HepG2 (cell line): Measurements from ENCODE around the gene YKT6. TPM values are rescaled to one million over a fixed set of nuclear protein-coding genes. Genes with fewer than 3 reads are reported as not detected.

Source experiments
- ATAC-seq: fragments of 200-7000 bp; cut with Tn5 transposase; 3 replicates; pipeline ENCODE4 v1.9.1; 2020; ENCODE audit warnings: mild to moderate bottlenecking, moderate library complexity
- BruUV-seq: library from RNA; stranded (reverse); fragments of 400-500 nt; replicated peaks from 2 replicates; lab custom pipeline; 2021; lab: Mats Ljungman, UMichigan
- CTCF ChIA-PET: fragments of 300-600 bp; formaldehyde crosslinking; extraction: SDS; loops from one replicate; lab custom pipeline; 2021; ENCODE audit warnings: low total read pairs, inconsistent platforms, low intra/inter-chr PET ratio; lab: Yijun Ruan, JAX
- POLR2A ChIA-PET: fragments of 350-600 bp; sonication (Branson Sonifier 250); formaldehyde crosslinking; loops from one replicate; lab custom pipeline; 2020; ENCODE audit warnings: antibody characterized with exemption, inconsistent platforms; lab: Yijun Ruan, JAX
- DNase-seq: peaks from one replicate; pipeline ENCODE4 v3.0.0-alpha.2; 2015; ENCODE audit warnings: low spot score
- FAIRE-seq: peaks from 3 replicates; lab custom pipeline; 2011; peaks lifted over from hg19 to GRCh38; lab: Jason Lieb, UNC
- H2AFZ ChIP-seq: one replicate; pipeline ENCODE4 v1.6.1; 2011; ENCODE audit warnings: low read length, inconsistent platforms
- H3K27ac ChIP-seq: fragments of 300-600 bp; 3 replicates; pipeline ENCODE4 v1.8.0; 2011; ENCODE audit warnings: mixed run types, mild to moderate bottlenecking, mixed read lengths, low read length, inconsistent platforms; ENCODE audit not compliant: insufficient read depth; ENCODE audit errors: extremely low read length
- H3K27me3 ChIP-seq, 2 experiments: fragments of 200-600 bp in 1 of 2; 2 replicates in 1 of 2; 3 replicates in 1 of 2; pipeline versions ENCODE4 v1.6.0 to v1.8.0; 2011; ENCODE audit warnings: low read length in 2 of 2, mild to moderate bottlenecking in 2 of 2, moderate library complexity in 2 of 2, inconsistent platforms in 1 of 2; ENCODE audit not compliant: insufficient read depth in 2 of 2, control insufficient read depth in 1 of 2
- H3K36me3 ChIP-seq, 2 experiments: fragments of 200-600 bp in 1 of 2; replicated peaks in 1 of 2; 2 replicates in 1 of 2; 3 replicates in 1 of 2; pipeline versions ENCODE4 v1.5.1 to v1.8.0; 2011; ENCODE audit warnings: low read length in 2 of 2, inconsistent platforms in 1 of 2; ENCODE audit not compliant: insufficient read depth in 2 of 2, control insufficient read depth in 1 of 2
- H3K4me1 ChIP-seq: 2 replicates; pipeline ENCODE4 v1.5.1; 2012; ENCODE audit warnings: low read length, inconsistent platforms; ENCODE audit not compliant: insufficient read depth
- H3K4me2 ChIP-seq: 2 replicates; pipeline ENCODE4 v1.6.0; 2011; ENCODE audit warnings: low read depth, low read length, inconsistent platforms
- H3K4me3 ChIP-seq, 3 experiments: fragments of 200-600 bp in 1 of 3; sonication (generic), shearing (Covaris generic) in 1 of 3; replicated peaks in 1 of 3; 2 replicates each; pipeline ENCODE4 v1.5.1; 2011 to 2016; ENCODE audit warnings: low read length in 3 of 3, inconsistent platforms in 2 of 3, low read depth in 2 of 3, mild to moderate bottlenecking in 2 of 3, control low read depth in 1 of 3, mixed read lengths in 1 of 3; ENCODE audit not compliant: insufficient read depth in 1 of 3
- H3K79me2 ChIP-seq: one replicate; pipeline ENCODE4 v1.6.1; 2011; ENCODE audit warnings: low read length, inconsistent platforms; ENCODE audit not compliant: insufficient read depth
- H3K9ac ChIP-seq: 2 replicates; pipeline ENCODE4 v1.6.0; 2011; ENCODE audit warnings: mild to moderate bottlenecking, low read depth, low read length, inconsistent platforms; ENCODE audit not compliant: insufficient read depth
- H3K9me3 ChIP-seq: 2 replicates; pipeline ENCODE4 v1.5.1; 2012; ENCODE audit warnings: mild to moderate bottlenecking, low read length
- H4K20me1 ChIP-seq: 2 replicates; pipeline ENCODE4 v1.6.0; 2011; ENCODE audit warnings: inconsistent platforms, mild to moderate bottlenecking, low read length, moderate library complexity; ENCODE audit not compliant: insufficient read depth
- AGO1 ChIP-seq: fragments of 200-400 bp; formaldehyde crosslinking; IDR thresholded peaks from 2 replicates; pipeline ENCODE4 v1.6.1; 2017; ENCODE audit warnings: mild to moderate bottlenecking, low read depth, low read length, moderate library complexity; ENCODE audit not compliant: poor library complexity, severe bottlenecking
- ATAD3A ChIP-seq: sonication (generic); formaldehyde crosslinking; IDR thresholded peaks from 2 replicates; pipeline ENCODE4 v1.4.0; 2020; ENCODE audit warnings: missing genetic modification reagents
- ISX ChIP-seq: sonication (generic); formaldehyde crosslinking; conservative IDR thresholded peaks from 2 replicates; pipeline ENCODE4 v1.5.0; 2020; ENCODE audit warnings: missing genetic modification reagents
- KLF13 ChIP-seq: sonication (generic); formaldehyde crosslinking; IDR thresholded peaks from 2 replicates; pipeline ENCODE4 v1.4.0; 2020; ENCODE audit warnings: mild to moderate bottlenecking, missing genetic modification reagents
- SNRNP70 ChIP-seq: fragments of 200-400 bp; formaldehyde crosslinking; IDR thresholded peaks from 2 replicates; pipeline ENCODE4 v1.6.1; 2017; ENCODE audit warnings: mild to moderate bottlenecking, low read depth, low read length, moderate library complexity
- TP53 ChIP-seq: sonication (generic); formaldehyde crosslinking; conservative IDR thresholded peaks from 2 replicates; pipeline ENCODE4 v1.4.0; 2020; ENCODE audit warnings: missing genetic modification reagents
- ZNF768 ChIP-seq: sonication (generic); formaldehyde crosslinking; IDR thresholded peaks from 2 replicates; pipeline ENCODE4 v1.4.0; 2020; ENCODE audit warnings: missing genetic modification reagents
- ZNF773 ChIP-seq: sonication (generic); formaldehyde crosslinking; IDR thresholded peaks from 2 replicates; pipeline ENCODE4 v1.4.0; 2020; ENCODE audit warnings: missing genetic modification reagents, borderline replicate concordance
- WGBS: methylation state at CpG from one replicate; pipeline ENCODE4 v1.1.6; 2017; ENCODE audit warnings: low lambda C conversion rate; 5-methylcytosine and 5-hydroxymethylcytosine counted together
- in situ Hi-C: cut with HindIII; loops from 2 replicates; pipeline ENCODE4 v1.10.0; 2017; ENCODE audit warnings: low pct_unique_long_range_greater_than_20kb; ENCODE audit not compliant: extremely low pct_ligation_motif_present
- intact Hi-C: fragments of 100-400 bp; cut with micrococcal nuclease; formaldehyde crosslinking; loops from one replicate; pipeline ENCODE4 v1.10.0; 2022; ENCODE audit not compliant: unreplicated experiment
- polyA plus RNA-seq, 8 experiments: library from polyadenylated mRNA; depleted of rRNA in 3 of 8; stranded (reverse) in 7 of 8; unstranded in 1 of 8; fragments of >200 nt; fragmentation: Illumina TruSeq in 4 of 8; extraction: Trizol in 4 of 8; gene quantifications; 2 replicates each; pipeline versions ENCODE4 v1.2.1 to v1.2.3, GENCODE V29; 2011 to 2016; ENCODE audit warnings: low read depth in 4 of 8, missing spikeins in 1 of 8, mixed read lengths in 1 of 8; ENCODE audit not compliant: insufficient read depth in 1 of 8
- total RNA-seq, 5 experiments: library from RNA; depleted of rRNA; stranded (reverse); fragments of >200 nt; fragmentation: Illumina TruSeq; extraction: Trizol; gene quantifications; 2 replicates each; pipeline ENCODE4 v1.2.3, GENCODE V29; 2016; ENCODE audit warnings: low read depth in 1 of 5
- TF ChIP-seq, protein P1 (sequence below): sonication (generic); formaldehyde crosslinking; IDR thresholded peaks from 2 replicates; pipeline ENCODE4 v1.5.0; 2020; ENCODE audit warnings: mild to moderate bottlenecking, missing genetic modification reagents, borderline replicate concordance
- TF ChIP-seq, protein P2 (sequence below): IDR thresholded peaks from 2 replicates; pipeline ENCODE4 v1.6.1; 2012; ENCODE audit warnings: inconsistent platforms
- TF ChIP-seq, protein P3 (sequence below): sonication (generic); formaldehyde crosslinking; IDR thresholded peaks from 2 replicates; pipeline ENCODE4 v1.4.0; 2020; ENCODE audit warnings: missing genetic modification reagents, borderline replicate concordance
- TF ChIP-seq, protein P4 (sequence below): sonication (generic); formaldehyde crosslinking; IDR thresholded peaks from 2 replicates; pipeline ENCODE4 v1.4.0; 2020; ENCODE audit warnings: missing genetic modification reagents; ENCODE audit errors: not compliant biosample characterization

The YKT6 gene
- total and polyA plus RNA-seq, 2 of the 13 experiments (the other 11 are each of a cell fraction or from before 2014, with no cell fraction given) = 52.2 to 60.3 TPM

DNA sequence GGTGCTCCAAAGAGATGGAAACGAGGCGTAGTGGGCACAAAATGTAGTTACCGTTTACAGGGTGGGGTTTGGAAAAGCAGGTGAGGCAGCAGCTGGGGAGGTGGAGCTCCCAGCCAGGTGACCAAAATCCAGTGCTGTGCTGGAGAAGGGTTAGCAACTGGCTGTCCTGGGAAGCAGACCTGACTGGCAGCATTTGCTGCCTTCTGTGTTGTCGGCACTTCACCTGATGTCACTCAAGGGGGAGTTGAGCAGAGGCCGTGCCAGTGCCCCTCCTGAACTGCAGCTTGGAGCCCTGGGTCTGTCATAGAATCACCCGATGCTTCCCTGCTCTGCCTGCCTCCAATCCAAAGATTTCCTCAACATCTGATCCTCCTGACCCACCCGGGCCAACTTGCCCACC, 24.3 kb upstream of the YKT6 start:
- H3K27me3 ChIP-seq = peaks cover 0 to 9% of the 10 kb centered on the region in 2 experiments; a peak in 3 of 5 replicates
- DNase-seq (no peak), FAIRE-seq (no peak), ATAC-seq (no peak)
- H3K9me3 ChIP-seq = no peaks in the 10 kb centered on the region
- no peak overlapping the region for H3K27ac ChIP-seq
- 9% methylated on average over 6 of the region's 7 CpGs for whole genome bisulfite sequencing
- no peak overlapping the region for H3K9ac ChIP-seq
- ChIA-PET POLR2A (no interaction called here), CTCF (no interaction called here)
- in situ Hi-C loops = no loop called here
- H3K4me3 ChIP-seq = no peak overlapping the region
- no peak overlapping the region for H3K4me2 ChIP-seq
- no peaks in the 10 kb centered on the region for H3K36me3 ChIP-seq
- intact Hi-C loops = no loop called here
- H3K79me2 ChIP-seq = no peaks in the 10 kb centered on the region
- H3K4me1 ChIP-seq = no peaks in the 10 kb centered on the region
- H4K20me1 ChIP-seq = no peaks in the 10 kb centered on the region
- no TSS peak for BruUV-seq
- no peak overlapping the region for H2AFZ ChIP-seq
- TF ChIP-seq ATAD3A (CRISPR knock-in tag) (no peak), ZNF768 (CRISPR knock-in tag) (no peak), ZNF773 (no peak), SNRNP70 (no peak), TP53 (CRISPR knock-in tag) (no peak), ISX (CRISPR knock-in tag) (no peak), KLF13 (CRISPR knock-in tag) (no peak), AGO1 (no peak)
- TF ChIP-seq, protein P1, sequence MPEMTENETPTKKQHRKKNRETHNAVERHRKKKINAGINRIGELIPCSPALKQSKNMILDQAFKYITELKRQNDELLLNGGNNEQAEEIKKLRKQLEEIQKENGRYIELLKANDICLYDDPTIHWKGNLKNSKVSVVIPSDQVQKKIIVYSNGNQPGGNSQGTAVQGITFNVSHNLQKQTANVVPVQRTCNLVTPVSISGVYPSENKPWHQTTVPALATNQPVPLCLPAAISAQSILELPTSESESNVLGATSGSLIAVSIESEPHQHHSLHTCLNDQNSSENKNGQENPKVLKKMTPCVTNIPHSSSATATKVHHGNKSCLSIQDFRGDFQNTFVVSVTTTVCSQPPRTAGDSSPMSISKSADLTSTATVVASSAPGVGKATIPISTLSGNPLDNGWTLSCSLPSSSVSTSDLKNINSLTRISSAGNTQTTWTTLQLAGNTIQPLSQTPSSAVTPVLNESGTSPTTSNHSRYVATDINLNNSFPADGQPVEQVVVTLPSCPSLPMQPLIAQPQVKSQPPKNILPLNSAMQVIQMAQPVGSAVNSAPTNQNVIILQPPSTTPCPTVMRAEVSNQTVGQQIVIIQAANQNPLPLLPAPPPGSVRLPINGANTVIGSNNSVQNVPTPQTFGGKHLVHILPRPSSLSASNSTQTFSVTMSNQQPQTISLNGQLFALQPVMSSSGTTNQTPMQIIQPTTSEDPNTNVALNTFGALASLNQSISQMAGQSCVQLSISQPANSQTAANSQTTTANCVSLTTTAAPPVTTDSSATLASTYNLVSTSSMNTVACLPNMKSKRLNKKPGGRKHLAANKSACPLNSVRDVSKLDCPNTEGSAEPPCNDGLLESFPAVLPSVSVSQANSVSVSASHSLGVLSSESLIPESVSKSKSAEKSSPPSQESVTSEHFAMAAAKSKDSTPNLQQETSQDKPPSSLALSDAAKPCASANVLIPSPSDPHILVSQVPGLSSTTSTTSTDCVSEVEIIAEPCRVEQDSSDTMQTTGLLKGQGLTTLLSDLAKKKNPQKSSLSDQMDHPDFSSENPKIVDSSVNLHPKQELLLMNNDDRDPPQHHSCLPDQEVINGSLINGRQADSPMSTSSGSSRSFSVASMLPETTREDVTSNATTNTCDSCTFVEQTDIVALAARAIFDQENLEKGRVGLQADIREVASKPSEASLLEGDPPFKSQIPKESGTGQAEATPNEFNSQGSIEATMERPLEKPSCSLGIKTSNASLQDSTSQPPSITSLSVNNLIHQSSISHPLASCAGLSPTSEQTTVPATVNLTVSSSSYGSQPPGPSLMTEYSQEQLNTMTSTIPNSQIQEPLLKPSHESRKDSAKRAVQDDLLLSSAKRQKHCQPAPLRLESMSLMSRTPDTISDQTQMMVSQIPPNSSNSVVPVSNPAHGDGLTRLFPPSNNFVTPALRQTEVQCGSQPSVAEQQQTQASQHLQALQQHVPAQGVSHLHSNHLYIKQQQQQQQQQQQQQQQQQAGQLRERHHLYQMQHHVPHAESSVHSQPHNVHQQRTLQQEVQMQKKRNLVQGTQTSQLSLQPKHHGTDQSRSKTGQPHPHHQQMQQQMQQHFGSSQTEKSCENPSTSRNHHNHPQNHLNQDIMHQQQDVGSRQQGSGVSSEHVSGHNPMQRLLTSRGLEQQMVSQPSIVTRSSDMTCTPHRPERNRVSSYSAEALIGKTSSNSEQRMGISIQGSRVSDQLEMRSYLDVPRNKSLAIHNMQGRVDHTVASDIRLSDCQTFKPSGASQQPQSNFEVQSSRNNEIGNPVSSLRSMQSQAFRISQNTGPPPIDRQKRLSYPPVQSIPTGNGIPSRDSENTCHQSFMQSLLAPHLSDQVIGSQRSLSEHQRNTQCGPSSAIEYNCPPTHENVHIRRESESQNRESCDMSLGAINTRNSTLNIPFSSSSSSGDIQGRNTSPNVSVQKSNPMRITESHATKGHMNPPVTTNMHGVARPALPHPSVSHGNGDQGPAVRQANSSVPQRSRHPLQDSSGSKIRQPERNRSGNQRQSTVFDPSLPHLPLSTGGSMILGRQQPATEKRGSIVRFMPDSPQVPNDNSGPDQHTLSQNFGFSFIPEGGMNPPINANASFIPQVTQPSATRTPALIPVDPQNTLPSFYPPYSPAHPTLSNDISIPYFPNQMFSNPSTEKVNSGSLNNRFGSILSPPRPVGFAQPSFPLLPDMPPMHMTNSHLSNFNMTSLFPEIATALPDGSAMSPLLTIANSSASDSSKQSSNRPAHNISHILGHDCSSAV (CRISPR knock-in tag) = no peak
- TF ChIP-seq, protein P2, sequence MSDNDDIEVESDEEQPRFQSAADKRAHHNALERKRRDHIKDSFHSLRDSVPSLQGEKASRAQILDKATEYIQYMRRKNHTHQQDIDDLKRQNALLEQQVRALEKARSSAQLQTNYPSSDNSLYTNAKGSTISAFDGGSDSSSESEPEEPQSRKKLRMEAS = no peak
- TF ChIP-seq, protein P3, sequence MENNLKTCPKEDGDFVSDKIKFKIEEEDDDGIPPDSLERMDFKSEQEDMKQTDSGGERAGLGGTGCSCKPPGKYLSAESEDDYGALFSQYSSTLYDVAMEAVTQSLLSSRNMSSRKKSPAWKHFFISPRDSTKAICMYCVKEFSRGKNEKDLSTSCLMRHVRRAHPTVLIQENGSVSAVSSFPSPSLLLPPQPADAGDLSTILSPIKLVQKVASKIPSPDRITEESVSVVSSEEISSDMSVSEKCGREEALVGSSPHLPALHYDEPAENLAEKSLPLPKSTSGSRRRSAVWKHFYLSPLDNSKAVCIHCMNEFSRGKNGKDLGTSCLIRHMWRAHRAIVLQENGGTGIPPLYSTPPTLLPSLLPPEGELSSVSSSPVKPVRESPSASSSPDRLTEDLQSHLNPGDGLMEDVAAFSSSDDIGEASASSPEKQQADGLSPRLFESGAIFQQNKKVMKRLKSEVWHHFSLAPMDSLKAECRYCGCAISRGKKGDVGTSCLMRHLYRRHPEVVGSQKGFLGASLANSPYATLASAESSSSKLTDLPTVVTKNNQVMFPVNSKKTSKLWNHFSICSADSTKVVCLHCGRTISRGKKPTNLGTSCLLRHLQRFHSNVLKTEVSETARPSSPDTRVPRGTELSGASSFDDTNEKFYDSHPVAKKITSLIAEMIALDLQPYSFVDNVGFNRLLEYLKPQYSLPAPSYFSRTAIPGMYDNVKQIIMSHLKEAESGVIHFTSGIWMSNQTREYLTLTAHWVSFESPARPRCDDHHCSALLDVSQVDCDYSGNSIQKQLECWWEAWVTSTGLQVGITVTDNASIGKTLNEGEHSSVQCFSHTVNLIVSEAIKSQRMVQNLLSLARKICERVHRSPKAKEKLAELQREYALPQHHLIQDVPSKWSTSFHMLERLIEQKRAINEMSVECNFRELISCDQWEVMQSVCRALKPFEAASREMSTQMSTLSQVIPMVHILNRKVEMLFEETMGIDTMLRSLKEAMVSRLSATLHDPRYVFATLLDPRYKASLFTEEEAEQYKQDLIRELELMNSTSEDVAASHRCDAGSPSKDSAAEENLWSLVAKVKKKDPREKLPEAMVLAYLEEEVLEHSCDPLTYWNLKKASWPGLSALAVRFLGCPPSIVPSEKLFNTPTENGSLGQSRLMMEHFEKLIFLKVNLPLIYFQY (CRISPR knock-in tag) = no peak
- TF ChIP-seq, protein P4, sequence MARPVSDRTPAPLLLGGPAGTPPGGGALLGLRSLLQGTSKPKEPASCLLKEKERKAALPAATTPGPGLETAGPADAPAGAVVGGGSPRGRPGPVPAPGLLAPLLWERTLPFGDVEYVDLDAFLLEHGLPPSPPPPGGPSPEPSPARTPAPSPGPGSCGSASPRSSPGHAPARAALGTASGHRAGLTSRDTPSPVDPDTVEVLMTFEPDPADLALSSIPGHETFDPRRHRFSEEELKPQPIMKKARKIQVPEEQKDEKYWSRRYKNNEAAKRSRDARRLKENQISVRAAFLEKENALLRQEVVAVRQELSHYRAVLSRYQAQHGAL (CRISPR knock-in tag) = no peak
